NT2/D1 (cell line): ENCODE results near the gene CCDC197.

Experiments used
- SUZ12 ChIP-seq: IDR thresholded peaks from 2 replicates; pipeline ENCODE4 v1.6.1; 2011; ENCODE audit not compliant: insufficient read length, insufficient read depth; ENCODE audit errors: extremely low read depth
- YY1 ChIP-seq: IDR thresholded peaks from 2 replicates; pipeline ENCODE4 v1.6.1; 2011; ENCODE audit not compliant: insufficient read length, insufficient read depth
- ZNF274 ChIP-seq: IDR thresholded peaks from 2 replicates; pipeline ENCODE4 v1.6.1; 2011; ENCODE audit warnings: mild to moderate bottlenecking, low read depth, low read length

DNA sequence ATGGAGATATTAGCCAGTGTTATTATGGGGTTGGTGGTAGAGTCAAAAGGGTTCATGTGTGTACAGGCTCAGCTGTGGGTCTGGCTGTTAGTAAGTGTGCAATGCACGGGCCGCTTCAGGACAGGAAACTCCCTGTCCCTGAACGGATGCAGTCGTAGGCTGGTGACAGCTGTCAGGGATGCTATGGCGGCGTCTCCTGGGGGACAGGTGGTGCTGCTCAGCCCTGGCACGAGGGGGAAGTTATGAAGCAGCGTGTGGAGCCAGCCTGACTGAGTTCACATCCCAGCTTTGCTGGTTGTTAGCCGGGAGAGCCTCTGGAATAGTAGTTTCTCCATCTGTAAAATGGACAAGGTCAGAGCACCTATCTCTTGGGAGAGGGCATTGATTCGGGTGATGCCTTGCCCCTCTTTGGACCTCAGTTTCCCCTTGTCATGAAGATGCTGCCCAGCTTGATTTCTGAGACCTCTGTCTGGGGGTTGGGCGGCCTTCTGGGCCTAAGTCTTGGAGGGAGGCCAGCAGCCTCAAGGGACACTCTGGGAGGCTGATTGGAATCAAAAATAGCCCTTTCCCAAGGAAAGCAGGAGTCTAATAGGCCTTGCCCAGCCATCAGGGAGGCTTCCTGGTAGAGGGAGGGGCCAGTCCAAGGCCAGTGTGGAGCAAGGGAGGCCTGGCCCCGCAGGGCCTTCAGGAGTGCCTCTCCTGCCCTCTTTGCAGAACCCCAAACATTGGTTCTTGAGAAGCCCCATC, 27.8 kb upstream of the CCDC197 start:
- TF ChIP-seq SUZ12: no peak
- TF ChIP-seq ZNF274: no peak
- no peak for TF ChIP-seq YY1
